HG02759 (cell line): Measurements from ENCODE around the gene IQSEC1.
A peak's percentile ranks its signal among the peaks of the same experiment; 100 is the strongest.
"Not testable (repeated sequence)": the region's sequence is repeated elsewhere in the genome, so short reads cannot be mapped to it uniquely, and the experiment has no call there.

Source experiments
- ATAC-seq: cut with Tn5 transposase; IDR thresholded peaks from one replicate; pipeline ENCODE4 v1.9.1; 2021; ENCODE audit warnings: mild to moderate bottlenecking, moderate library complexity; ENCODE audit not compliant: unreplicated experiment

Gene IQSEC1

GRCh38 chr3:12886106-12886679 lies 187.0 kb downstream of the IQSEC1 start:
- ATAC-seq = peak; percentile 41

GRCh38 chr3:12885583-12885930 lies 187.7 kb downstream of the IQSEC1 start:
- ATAC-seq = no peak

- ATAC-seq = no peak
These were observed 188.2 kb downstream of the IQSEC1 start for GRCh38 chr3:12884790-12885582.

- no peak for ATAC-seq
These were observed 189.0 kb downstream of the IQSEC1 start for GRCh38 chr3:12884186-12884680.

GRCh38 chr3:12882336-12883310 lies 190.6 kb downstream of the IQSEC1 start:
- ATAC-seq = no peak

- peak; percentile 65 for ATAC-seq
These were observed 191.4 kb downstream of the IQSEC1 start for GRCh38 chr3:12881858-12882257.

- no peak for ATAC-seq
These were observed 193.9 kb downstream of the IQSEC1 start for GRCh38 chr3:12879191-12879815.

GRCh38 chr3:12878758-12879157 lies 194.5 kb downstream of the IQSEC1 start:
- ATAC-seq = not testable (repeated sequence)

GRCh38 chr3:12878141-12878574 lies 195.1 kb downstream of the IQSEC1 start:
- ATAC-seq = no peak

GRCh38 chr3:12877040-12877439 lies 196.2 kb downstream of the IQSEC1 start:
- ATAC-seq = no peak

GRCh38 chr3:12875857-12876836 lies 197.1 kb downstream of the IQSEC1 start:
- peak; percentile 66 for ATAC-seq

GRCh38 chr3:12871404-12871983 lies 201.7 kb downstream of the IQSEC1 start:
- ATAC-seq = no peak

GRCh38 chr3:12870942-12871341 lies 202.3 kb downstream of the IQSEC1 start:
- ATAC-seq = no peak

- peak; percentile 68 for ATAC-seq
These were observed 204.1 kb downstream of the IQSEC1 start for GRCh38 chr3:12869035-12869621.

GRCh38 chr3:12868039-12869034 lies 204.9 kb downstream of the IQSEC1 start:
- ATAC-seq = peak; percentile 71

GRCh38 chr3:12866836-12867235 lies 206.4 kb downstream of the IQSEC1 start:
- ATAC-seq = no peak

GRCh38 chr3:12865271-12865670 lies 208.0 kb downstream of the IQSEC1 start:
- ATAC-seq = no peak

GRCh38 chr3:12862387-12862786 lies 210.8 kb downstream of the IQSEC1 start:
- no peak for ATAC-seq
